Bronchus fibroblast of lung (primary cell): ENCODE measurements around the gene SYCP2L. TPM values are rescaled to one million over a fixed set of nuclear protein-coding genes. Genes with fewer than 3 reads are reported as not detected.

Experiments
- total RNA-seq: library from RNA; depleted of rRNA; stranded (reverse); fragments of >200 nt; gene quantifications from 2 replicates; pipeline ENCODE4 v1.2.3, GENCODE V29; 2015

Gene SYCP2L
- total RNA-seq, result under 0.01 and 0.30 TPM in 2 replicates

GRCh38 chr6:10886691-10887502 lies at the start of gene SYCP2L:
Gene SYCP2L, plus strand, starts transcription at chr6:10887052. Its CDS starts 75 bp downstream, at chr6:10887127.

DNA sequence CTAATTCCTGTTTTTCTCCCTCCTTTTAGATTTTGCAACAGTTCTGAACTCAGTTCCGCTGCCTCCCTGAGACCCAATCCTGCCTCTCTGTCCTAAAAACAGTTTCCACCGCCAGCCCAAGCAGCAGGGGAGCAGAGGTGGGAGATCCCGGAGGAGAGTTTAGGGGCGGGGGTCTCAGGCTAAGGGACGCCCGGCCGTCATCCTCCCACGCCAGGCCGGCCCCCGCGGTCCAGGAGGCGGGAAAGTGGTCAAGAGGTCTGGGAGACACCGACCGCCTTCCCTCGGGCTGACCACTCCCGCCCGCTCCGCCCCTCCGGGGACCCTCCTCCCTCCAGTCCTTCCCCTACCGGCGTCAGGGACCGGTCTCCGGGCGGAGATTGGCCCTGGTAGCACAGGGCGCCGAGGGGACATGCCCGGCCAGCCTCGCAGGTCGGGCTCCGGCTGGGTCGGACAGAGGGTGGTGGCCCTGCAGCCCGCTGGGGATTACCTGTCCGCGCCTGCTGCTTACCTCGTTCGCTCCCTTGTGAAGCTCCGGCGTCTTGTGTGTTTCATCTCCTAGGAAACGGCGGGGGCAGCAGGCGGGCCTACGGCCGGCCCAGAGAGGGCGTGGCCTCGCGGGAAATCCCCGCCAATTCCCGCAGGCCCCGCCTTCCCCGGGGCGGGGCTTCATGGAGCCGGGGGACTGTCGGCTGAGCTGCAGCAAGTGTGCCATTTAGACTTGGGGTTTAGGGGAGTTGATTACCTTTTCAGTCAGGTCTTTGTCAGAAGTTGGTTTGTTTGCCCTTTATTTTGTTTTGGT lies 48.7 kb upstream of the SYCP2L start, which contains the start of gene MAK:
MAK (minus strand) TSS at position 545 of the 799 bp plus-strand sequence. CDS start 7,891 bp downstream, outside the sequence.

Other genes starting within 250 kb of the SYCP2L start
- 0.84 and 0.89 TPM in 2 replicates for gene C6orf52, start 192.4 kb upstream of the SYCP2L start, total RNA-seq
- gene PAK1IP1, start 192.1 kb upstream of the SYCP2L start, total RNA-seq, result 15.3 and 16.8 TPM in 2 replicates
- gene TMEM14C, start 164.0 kb upstream of the SYCP2L start, total RNA-seq, result 151 and 160 TPM in 2 replicates
- 106 and 126 TPM in 2 replicates for gene TMEM14B, start 139.2 kb upstream of the SYCP2L start, total RNA-seq
- 0.15 TPM in 1 of 2 replicates, not detected in the other for gene MAK, start 48.5 kb upstream of the SYCP2L start, total RNA-seq
- gene GCM2, start 5.0 kb upstream of the SYCP2L start, total RNA-seq, result not detected in 2 replicates
- gene ELOVL2, start 157.3 kb downstream of the SYCP2L start, total RNA-seq, result under 0.01 and 0.17 TPM in 2 replicates
- gene SMIM13, start 206.8 kb downstream of the SYCP2L start, total RNA-seq, result 4.5 and 5.4 TPM in 2 replicates
- not detected in 2 replicates for gene ERVFRD-1, start 224.7 kb downstream of the SYCP2L start, total RNA-seq